Germinal center (tissue), 1 donor: Measurements from ENCODE around the gene NCOA5.

ENCODE experiments used
- DNase-seq: peaks from one replicate; pipeline ENCODE4 v3.0.0; 2012; ENCODE audit warnings: mixed read lengths, low spot score

The NCOA5 gene

DNA sequence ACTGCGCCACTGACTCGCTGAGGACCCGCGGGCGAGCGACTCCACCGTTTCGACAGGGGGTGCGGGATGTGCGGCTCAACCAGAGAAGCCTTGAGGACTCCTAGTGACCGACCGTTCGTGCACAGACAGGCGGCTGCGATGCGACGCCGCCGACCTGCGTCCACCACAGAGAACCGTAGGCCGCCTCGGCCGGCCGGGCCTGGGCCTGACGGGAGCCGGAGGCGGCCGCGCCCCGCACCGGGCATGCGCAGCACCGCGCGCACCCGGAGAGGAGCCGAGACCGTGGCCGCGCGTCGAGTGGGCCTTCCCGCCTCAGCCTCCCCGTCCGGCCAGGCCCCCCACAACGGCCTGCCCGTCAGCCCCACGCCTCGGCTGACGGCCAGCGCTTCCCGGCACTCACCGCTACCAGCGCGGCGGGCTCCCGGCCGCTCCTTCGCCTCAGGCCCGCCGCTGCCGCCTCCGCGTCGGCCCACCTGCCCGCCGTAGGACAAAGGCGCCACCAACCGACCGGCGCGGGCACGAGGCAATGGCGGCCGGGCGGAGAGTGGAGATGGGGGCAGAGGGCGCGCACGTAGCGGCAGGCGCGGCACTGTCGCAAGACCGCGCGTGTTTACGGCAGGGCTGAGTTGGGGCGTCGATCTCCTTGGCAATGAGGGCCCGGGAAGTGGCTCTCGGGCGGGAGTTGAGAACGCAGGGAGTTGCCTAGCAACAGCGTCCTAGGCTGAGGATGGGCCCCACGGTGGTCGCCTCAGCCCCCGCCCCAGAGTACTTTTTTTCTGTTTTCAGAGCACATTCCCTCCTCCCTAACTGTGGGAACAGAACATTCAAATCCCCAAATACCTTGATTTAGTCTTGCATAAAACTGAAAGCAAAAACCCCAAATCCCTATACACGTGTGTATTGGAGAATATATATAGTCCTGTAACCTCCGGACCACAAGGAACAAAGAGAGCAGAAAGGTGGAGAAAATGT, at the start of gene NCOA5:
NCOA5 (minus strand) TSS at position 546 of the 972 bp plus-strand sequence. CDS start 10,538 bp downstream, outside the sequence.
- DNase-seq: peak; percentile 95

- DNase-seq: no peak
Measured at GRCh38 chr20:46139266-46139889, 49.6 kb upstream of the NCOA5 start.

DNA sequence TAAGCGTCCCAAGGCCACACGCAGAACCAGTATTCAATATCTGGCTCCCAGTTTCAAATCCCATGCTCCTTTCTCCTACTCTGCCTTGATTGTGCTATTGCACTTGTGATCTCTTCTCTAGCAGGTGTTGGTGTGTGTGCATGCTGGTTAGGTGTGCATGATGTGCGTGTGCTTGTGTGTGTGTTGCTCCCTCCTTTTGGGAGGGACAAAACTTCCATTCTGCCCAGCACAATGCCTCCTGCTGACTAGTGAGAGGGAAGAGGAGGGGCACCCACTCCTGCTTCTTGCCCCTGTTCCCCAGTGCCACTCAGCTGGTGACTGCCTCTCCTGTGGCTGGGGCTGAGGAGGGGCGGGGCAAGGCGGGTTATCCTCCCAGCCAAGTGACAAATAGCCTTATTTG, 48.1 kb upstream of the NCOA5 start:
- no peak for DNase-seq

GRCh38 chr20:46135856-46136633, 46.3 kb upstream of the NCOA5 start:
- DNase-seq: no peak

DNA sequence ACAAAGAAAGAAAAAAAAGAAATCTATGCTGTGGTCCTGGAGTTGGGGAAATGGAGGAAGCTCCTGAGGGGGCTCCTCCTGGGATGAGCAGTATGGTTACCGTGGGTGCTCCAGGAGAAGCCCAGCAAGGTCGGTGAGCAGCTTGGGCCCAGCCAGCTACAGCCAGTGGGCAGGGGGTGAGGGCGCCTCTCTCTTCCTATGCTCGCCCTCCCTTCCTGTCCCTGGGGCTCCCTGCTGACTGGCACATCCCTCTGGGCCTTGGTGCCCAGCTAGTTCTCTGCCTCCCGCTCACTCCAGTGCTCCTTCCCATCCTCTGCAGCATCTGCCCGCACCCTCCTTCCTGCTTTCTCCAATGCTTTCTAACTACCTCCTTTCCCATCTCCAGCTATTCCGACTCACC, 45.0 kb upstream of the NCOA5 start:
- no peak for DNase-seq

DNA sequence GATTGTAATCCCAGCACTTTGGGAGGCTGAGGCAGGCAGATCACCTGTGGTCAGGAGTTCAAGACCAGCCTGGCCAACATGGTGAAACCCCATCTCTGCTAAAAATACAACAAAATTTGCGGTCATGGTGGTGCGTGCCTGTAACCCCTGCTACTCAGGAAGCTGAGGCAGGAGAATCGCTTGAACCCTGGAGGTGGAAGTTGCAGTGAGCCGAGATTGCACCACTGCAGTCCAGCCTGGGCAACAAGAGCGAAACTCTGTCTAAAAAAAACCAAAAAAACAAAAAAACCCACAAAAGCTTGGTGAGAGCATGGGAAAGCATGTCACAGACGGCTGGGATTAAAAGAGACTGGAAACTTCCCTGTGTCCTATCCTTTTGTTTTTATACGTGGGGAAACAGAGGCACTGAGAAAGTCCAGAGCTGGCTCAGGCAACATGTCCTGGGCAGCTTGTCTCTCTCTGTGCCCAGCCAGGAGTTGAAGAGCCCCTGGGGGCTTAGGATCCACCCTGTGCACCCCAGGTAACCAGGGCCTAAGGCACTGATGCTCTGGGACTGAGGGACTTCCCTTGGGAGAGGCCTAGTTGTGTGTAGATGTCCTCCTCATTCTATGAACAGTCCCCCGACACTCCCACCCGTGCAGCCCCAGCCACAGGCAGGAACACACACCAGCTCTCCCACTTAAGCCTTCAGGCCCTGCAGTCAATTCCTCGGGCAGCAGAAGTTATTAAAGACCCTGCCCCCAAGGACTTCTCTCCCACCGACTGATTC, 44.3 kb upstream of the NCOA5 start:
- DNase-seq: no peak

DNA sequence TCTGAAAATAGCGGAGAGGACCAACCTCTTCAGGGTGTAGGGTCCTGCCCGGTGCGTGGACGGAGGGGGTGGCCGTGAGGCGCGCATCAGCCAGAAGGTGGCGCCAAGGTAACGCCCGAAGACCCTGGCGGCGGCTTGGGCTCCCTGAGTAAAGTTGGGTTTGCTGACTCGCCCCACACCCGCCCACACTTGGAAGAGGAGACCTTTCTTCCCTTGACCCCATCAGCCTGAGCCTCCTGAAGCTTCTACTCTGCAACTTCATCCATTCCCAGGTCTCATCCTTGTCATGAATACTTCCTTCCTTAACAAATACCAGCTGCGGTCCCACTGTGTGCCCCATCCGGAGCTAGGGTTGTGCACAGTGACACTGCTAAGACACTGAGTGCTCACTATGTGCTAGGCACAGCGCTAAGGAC, 43.0 kb upstream of the NCOA5 start:
- peak; percentile 77 for DNase-seq

- DNase-seq: no peak
Measured at GRCh38 chr20:46131396-46131795, 41.6 kb upstream of the NCOA5 start.

DNA sequence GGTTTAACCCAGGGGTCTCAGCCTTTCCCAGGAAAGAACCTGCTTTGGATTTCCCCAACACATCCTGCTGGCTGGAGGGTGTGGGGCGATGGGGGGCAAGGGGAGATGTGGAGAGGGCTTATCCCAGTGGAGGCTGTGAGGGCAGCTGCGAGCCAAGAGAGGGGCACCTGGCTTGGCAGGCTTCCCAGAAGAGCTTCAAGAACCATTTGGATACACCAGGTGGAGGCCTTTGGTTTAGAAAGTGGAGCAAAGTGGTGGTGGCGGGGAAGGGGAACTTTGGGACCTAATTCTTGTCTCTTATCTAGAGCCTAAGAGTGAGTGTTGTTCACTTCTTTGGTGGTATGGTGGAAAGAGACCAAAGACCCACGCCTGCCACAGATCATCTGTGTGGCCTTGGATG, 40.8 kb upstream of the NCOA5 start:
- DNase-seq: no peak

GRCh38 chr20:46129955-46130481, 40.3 kb upstream of the NCOA5 start:
- no peak for DNase-seq

DNA sequence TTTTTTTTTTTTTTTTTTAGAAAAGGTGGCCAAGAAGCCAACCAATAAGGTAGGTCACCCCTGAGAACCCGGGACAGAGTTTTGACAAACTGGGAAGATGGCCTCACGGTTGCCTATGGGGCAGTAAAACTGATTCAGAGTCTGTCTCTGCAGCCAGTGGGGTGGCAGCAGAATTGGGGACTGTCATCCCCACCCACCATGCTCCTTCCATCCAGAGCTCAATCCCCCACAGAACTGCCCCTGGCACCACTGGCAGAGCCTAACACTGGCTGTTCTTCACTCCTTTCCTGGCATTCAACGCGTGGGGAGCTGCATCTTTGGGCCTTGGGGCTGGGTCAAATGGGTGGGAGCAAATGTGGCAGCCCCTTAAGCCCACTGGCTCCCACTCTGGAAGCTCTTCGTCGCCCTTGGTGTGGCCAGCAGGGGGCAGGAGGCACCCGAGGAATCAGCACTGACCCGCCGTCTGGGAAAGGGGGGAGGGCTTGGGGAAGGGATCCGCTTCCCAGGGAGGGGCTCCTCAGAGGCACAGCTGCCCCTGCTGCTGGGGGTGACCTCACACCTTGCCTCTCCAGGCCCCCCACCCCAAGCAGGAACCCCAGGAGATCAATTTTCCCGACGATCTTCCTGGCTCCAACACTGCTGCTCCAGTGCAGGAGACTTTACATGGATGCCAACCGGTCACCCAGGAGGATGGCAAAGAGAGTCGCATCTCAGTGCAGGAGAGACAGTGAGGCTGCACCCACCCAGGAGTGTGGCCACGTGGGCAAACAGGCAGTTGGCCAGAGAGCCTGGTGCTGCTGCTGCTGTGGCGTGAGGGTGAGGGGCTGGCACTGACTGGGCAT, 38.8 kb upstream of the NCOA5 start:
- DNase-seq: no peak

DNA sequence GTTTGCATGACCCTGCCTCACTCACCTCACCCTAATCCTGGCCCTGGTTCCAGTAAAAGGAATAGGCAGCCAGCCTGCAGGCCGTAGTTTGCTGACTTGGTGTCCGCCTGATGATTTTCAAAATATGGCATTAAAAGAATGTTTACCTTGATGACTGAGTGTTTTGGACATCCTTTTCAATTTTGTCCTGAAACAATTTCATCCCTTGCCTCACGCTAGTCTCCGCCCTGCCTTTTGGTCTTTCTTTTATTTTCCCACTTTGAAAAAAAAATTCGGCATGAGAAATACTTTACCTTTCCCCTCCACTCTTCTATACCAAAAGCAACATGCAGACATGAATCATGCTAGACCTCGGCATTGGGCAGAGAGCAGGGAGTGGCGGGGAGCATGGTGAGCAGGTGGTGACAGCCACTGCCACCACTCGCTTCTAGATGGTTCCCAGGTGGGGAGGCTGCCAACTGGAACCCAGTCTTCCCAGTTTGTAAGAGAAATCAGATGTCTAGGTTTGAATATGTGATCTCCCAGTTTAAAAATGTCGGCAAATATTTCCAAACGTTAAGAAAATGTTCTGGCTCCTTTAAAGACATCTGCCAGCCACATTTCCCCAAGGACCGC, 37.7 kb upstream of the NCOA5 start:
- no peak for DNase-seq

DNA sequence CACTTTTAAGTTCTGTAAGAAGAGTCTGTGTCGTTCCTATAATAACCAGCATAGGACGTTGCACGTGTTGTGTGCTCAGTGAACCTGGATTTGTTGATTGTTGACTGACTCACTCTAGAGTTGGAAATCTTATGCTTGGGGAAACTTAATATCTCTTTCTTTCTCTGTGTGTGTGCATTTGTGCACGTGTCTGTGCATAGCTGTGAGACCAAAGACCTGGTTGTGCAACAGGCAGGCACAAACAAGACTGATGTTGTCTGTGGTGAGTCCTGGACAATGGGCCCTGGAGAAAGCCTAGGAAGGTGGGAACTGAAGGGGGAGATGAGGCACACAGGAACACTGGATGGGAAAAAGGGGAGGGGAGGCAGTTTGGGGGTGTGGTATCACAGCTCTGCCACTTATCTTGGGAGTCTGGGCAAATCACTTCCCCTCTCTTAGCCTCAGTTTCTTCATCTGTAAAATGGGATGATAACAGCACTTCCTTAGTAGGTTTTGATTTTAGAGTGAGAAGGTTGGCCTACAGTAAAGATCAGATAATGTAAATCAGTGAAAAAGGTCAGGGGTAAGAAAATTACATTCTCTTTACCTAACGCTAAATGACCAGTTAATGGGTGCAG, 36.8 kb upstream of the NCOA5 start:
- DNase-seq: no peak

DNA sequence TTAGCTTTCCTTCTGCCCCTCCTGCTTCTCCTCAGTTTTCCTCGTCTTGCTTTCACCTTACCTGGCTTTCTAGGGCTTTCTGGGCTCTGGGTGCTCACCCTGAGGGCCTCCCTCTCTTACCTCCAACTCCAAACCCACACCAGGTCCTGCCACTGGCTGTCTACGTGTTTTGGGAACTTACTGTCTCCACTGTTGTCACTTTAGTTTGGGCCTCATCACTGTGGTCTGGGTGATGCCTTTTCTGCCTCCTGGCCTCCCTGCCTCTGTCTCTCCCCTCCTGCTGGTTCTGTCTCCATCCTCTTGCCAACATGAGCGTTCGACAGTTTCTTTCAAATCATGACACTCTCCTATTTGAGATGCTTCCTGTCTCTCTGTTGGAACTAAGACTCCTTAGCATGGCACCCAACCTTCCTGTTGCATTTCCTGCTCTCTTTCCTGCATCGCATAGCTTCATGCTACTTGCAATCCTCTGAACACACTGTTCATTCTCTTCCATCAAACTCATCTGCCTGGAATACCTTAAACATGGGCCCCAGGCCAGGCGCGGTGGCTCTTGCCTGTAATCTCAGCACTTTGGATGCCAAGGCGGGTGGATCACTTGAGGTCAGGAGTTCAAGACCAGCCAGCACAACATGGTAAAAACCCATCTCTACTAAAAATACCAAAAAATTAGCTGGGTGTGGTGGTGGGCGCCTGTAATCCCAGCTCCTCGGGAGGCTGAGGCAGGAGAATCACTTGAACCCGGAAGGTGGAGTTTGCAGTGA, 33.9 kb upstream of the NCOA5 start:
- no peak for DNase-seq

DNA sequence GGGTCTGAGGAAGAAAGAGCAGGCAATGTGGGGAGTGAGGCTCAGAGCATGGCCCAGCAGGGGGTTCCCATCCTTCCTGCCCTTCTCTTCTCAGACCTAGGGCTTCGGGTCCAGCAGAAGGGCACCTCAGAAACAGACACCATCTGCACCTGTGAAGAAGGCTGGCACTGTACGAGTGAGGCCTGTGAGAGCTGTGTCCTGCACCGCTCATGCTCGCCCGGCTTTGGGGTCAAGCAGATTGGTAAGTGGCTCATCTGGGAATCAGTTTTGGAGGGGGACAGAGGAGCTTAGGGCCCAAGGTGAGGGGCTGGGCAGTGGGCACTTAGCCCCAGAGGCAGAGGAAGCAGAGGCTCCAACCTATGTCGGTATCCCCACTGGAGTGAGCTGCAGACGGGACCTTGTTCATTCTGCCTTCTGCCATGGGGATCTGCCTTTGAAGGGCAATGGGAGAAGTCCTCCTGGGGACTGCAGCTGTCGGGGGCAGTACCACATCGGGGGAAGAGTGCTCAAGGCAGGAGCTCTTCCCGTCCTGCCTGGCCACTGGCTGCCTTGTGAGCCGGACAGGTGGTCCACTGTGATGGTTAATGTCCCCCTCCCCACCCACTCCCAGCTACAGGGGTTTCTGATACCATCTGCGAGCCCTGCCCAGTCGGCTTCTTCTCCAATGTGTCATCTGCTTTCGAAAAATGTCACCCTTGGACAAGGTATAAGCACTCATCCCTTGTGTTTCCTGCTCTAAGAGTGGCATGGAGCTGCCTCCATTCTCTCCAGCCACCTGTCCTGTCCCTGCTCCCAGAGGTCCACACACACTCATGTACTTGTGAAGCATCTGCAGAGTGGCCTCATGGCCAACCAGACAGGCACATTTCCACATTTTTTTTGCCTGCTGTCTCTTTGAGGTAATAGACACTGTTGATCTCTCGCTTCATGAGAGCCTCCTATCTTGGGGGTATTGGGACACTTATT, 33.0 kb upstream of the NCOA5 start:
- DNase-seq: no peak

- no peak for DNase-seq
Measured at GRCh38 chr20:46122071-46122470, 32.3 kb upstream of the NCOA5 start.

DNA sequence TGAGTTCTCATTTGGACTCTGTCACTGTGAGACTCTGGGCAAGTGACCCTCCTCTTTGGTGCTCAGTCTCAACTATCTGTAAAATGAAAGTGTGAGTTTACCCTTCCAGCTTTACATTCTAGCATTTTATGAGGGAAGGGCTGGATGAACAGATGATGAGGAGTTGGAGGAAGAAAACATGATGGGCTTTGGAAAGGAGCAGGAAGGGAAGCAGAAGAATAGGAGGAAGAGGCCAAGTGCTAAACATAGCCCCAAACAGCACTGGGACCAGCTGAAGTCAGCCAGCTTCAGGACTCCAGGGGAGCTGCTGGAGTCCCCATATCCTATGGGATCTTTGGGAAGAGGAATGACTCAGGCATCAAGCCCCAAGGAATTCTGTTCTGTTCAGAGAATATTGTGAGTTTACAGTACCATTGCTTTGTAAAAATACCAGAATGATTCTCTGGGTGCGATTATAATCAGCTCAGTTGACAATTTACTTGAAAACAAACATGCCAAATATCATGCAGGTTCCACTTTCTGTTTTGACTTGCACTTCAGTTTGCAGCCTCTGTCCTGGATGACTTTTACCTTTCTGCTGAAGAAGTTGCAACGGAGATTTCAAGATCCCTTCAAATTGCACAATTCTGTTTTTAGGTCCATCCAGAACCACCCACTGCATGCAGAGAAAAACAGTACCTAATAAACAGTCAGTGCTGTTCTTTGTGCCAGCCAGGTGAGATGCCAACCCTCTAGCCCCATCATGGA, 31.6 kb upstream of the NCOA5 start:
- DNase-seq: no peak
